ENCODE measurements around the gene FARS2. TPM values are rescaled to one million over a fixed set of nuclear protein-coding genes. Genes with fewer than 3 reads are reported as not detected.

Gene FARS2
- total and polyA plus RNA-seq, 9 of the 15 experiments (the other 6 are each of a cell fraction or from before 2014, with no cell fraction given): 16.5 to 62.2 (median 27.0) TPM

DNA sequence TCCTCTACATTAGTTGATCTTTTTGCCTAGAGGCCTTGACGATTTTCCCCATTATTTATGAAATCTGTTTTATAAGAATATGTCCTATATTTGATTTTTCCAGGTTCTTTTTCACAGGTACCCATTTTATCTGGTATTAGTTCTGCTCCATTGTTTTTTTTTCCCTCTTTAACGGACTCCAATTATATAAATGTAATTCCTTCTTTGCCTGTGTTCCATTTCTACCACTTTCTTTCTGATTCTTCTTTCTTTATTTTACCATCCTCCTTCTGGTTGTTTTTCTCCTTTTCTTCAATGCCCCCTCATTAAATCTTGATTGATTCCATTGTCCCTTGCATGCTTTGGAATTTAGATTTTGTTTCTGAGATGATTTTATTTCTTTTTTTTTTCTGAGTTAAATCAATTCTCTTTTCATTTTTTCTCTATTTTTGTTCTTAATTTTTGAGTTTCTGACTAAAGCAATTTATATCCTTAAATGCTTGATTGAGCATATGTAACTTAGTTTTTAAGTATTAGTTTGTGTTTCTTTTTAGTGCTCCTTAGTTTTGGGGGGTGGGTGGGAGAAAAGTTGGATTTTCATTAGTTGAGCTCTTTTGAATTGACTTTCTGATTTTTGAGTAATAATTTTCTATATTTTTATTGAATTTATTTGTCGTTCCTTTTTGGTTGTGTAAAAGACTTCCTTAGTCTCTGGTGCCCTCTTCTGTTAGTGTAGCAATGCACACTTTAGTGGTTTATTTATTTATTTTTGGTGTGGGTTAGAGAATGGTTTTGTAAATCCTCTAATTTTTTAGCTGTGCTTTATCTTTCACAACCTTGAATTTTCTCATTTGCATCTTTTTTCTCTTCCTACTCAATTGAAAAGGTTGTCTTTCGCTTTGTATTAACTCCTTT lies 140.8 kb downstream of the FARS2 start:
- CTCF ChIA-PET (ENCODE audit: low intra/inter-chr PET ratio): interaction anchor here (0.6 to 3.7 kb wide), 5 partner anchors 67 to 345 kb away, joined by 3 to 37 read pairs (median 12); no protein-coding TSS in a partner anchor
- BruUV-seq (replicated peaks): no TSS peak
- ATAC-seq (peak; percentile 84), FAIRE-seq (no peak), DNase-seq (ENCODE audit: extremely low read depth in 1 of 4, low spot score in 3 of 4) (peak in 1 of 4 experiments; percentile 49)
- Histone ChIP-seq H4K20me1 (replicated peaks; ENCODE audit: control insufficient read depth, insufficient read depth, low read length) (no peaks in the 10 kb centered on the region; the same call in 1 of the 2 replicates), H3K4me2 (ENCODE audit: insufficient read depth, low read length) (no peak overlapping the region), H3K9me3 (replicated peaks; ENCODE audit: control insufficient read depth, insufficient read depth, low read depth, low read length) (no peaks in the 10 kb centered on the region), H2AFZ (ENCODE audit: low read depth, low read length) (no peak overlapping the region), H3K27me3 (ENCODE audit: control insufficient read depth in 2 of 2, insufficient read depth in 2 of 2, low read length in 2 of 2) (no peaks in the 10 kb centered on the region), H3K9me1 (ENCODE audit: control insufficient read depth, insufficient read depth, low read length) (no peaks in the 10 kb centered on the region), H3K4me3 (no peak overlapping the region), H3K36me3 (ENCODE audit: control insufficient read depth, insufficient read depth, low read length) (no peaks in the 10 kb centered on the region), H3K27ac (ENCODE audit: extremely low read depth, low read depth, low read length) (no peak overlapping the region), H3K9ac (ENCODE audit: insufficient read depth in 1 of 2, low read depth in 2 of 2, low read length in 2 of 2) (no peak overlapping the region), H3K4me1 (replicated peaks in 1 of 2; ENCODE audit: control insufficient read depth in 2 of 2, insufficient read depth in 2 of 2, low read length in 2 of 2) (0 out of 5 replicates have a peak, but pooled peaks cover 0 to 4% of the 10 kb centered on the region in 2 experiments), H3K79me2 (ENCODE audit: control insufficient read depth, insufficient read depth, low read length) (0 out of 3 replicates have a peak, but pooled peaks cover 2% of the 10 kb centered on the region)
- WGBS (ENCODE audit: insufficient coverage, low coverage, missing lambda C conversion rate): 16% methylated on average over 4 of the region's 4 CpGs
- POLR2A ChIA-PET: interaction anchor here (0.7 kb wide), 1 partner anchor 361 kb away, joined by 3 read pairs; no protein-coding TSS in a partner anchor
- in situ Hi-C loops (cut with MboI) (loop anchor here (5.0 kb wide), 2 partner anchors 190 to 260 kb away; no protein-coding TSS in a partner anchor), intact Hi-C loops (cut with micrococcal nuclease) (loop anchor here (1.0 kb wide), 3 partner anchors 188 to 345 kb away; no protein-coding TSS in a partner anchor)
- TF ChIP-seq ETS2 (tag; IDR thresholded peaks at IDR 0.05; ENCODE audit: borderline replicate concordance, poor library complexity, severe bottlenecking) (no peak), RAD21 (CRISPR knock-in tag; conservative IDR thresholded peaks at IDR 0.05 in 1 of 2, IDR thresholded peaks at IDR 0.05 in 1 of 2) (peak; percentile 67 to 90), GTF2F1 (IDR thresholded peaks at IDR 0.05; ENCODE audit: low read depth, low read length) (no peak), SMC3 (conservative IDR thresholded peaks at IDR 0.05; ENCODE audit: insufficient read depth, low read depth, low read length) (0 out of 2 replicates have a peak, but pooled peaks have one; percentile 61), SMARCA5 (IDR thresholded peaks at IDR 0.05) (0 out of 2 replicates have a peak, but pooled peaks have one; percentile 19), STAG1 (CRISPR knock-in tag; IDR thresholded peaks at IDR 0.05; ENCODE audit: borderline replicate concordance) (no peak)
- TF ChIP-seq, protein P1, sequence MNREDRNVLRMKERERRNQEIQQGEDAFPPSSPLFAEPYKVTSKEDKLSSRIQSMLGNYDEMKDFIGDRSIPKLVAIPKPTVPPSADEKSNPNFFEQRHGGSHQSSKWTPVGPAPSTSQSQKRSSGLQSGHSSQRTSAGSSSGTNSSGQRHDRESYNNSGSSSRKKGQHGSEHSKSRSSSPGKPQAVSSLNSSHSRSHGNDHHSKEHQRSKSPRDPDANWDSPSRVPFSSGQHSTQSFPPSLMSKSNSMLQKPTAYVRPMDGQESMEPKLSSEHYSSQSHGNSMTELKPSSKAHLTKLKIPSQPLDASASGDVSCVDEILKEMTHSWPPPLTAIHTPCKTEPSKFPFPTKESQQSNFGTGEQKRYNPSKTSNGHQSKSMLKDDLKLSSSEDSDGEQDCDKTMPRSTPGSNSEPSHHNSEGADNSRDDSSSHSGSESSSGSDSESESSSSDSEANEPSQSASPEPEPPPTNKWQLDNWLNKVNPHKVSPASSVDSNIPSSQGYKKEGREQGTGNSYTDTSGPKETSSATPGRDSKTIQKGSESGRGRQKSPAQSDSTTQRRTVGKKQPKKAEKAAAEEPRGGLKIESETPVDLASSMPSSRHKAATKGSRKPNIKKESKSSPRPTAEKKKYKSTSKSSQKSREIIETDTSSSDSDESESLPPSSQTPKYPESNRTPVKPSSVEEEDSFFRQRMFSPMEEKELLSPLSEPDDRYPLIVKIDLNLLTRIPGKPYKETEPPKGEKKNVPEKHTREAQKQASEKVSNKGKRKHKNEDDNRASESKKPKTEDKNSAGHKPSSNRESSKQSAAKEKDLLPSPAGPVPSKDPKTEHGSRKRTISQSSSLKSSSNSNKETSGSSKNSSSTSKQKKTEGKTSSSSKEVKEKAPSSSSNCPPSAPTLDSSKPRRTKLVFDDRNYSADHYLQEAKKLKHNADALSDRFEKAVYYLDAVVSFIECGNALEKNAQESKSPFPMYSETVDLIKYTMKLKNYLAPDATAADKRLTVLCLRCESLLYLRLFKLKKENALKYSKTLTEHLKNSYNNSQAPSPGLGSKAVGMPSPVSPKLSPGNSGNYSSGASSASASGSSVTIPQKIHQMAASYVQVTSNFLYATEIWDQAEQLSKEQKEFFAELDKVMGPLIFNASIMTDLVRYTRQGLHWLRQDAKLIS (CRISPR knock-in tag; IDR thresholded peaks at IDR 0.05): no peak
